Progenitor cell of endocrine pancreas (in vitro differentiated cells): ENCODE results near the gene MEF2A. TPM values are rescaled to one million over a fixed set of nuclear protein-coding genes. Genes with fewer than 3 reads are reported as not detected.

Experiments used
- DNase-seq: peaks from one replicate; pipeline ENCODE4 v3.0.0; 2021; ENCODE audit warnings: low spot score; ENCODE audit not compliant: unreplicated experiment
- H3K27ac Mint-ChIP-seq: 2 replicates; pipeline ENCODE4 v1.8.0; 2021; ENCODE audit warnings: mild to moderate bottlenecking, moderate library complexity, mixed read lengths
- H3K27me3 Mint-ChIP-seq: 2 replicates; pipeline ENCODE4 v1.8.0; 2021; ENCODE audit warnings: mixed read lengths
- H3K36me3 Mint-ChIP-seq: 2 replicates; pipeline ENCODE4 v1.8.0; 2022; ENCODE audit warnings: mixed read lengths; ENCODE audit not compliant: insufficient read depth
- H3K4me1 Mint-ChIP-seq: 2 replicates; pipeline ENCODE4 v1.8.0; 2021; ENCODE audit warnings: low read depth, mixed read lengths
- H3K4me3 Mint-ChIP-seq: 2 replicates; pipeline ENCODE4 v1.8.0; 2021; ENCODE audit warnings: low read depth, mild to moderate bottlenecking, moderate library complexity, mixed read lengths
- H3K9me3 Mint-ChIP-seq: 2 replicates; pipeline ENCODE4 v1.8.0; 2021; ENCODE audit warnings: low read depth, mixed read lengths
- CTCF ChIP-seq: fragments of 200-600 bp; sonication (generic); IDR thresholded peaks from one replicate; pipeline ENCODE4 v1.5.0; 2021; ENCODE audit warnings: antibody characterized with exemption, mild to moderate bottlenecking; ENCODE audit not compliant: unreplicated experiment
- total RNA-seq: library from RNA; stranded (reverse); gene quantifications from 2 replicates; pipeline ENCODE4 v1.2.1, GENCODE V29; 2021

MEF2A gene
- total RNA-seq, 1 donor from 2014 or later: 36.2 TPM

- Mint-ChIP-seq H3K27ac (no peak overlapping the region), H3K4me3 (no peak overlapping the region), H3K36me3 (peaks cover 72% of the 10 kb centered on the region), H3K9me3 (peaks cover 36% of the 10 kb centered on the region), H3K27me3 (no peaks in the 10 kb centered on the region), H3K4me1 (no peaks in the 10 kb centered on the region)
- DNase-seq: no peak
- no peak for TF ChIP-seq CTCF
These were observed 120.5 kb downstream of the MEF2A start for GRCh38 chr15:99686290-99686689.

- no peak for DNase-seq
- H3K9me3 Mint-ChIP-seq: peaks cover 3% of the 10 kb centered on the region
- peaks cover 37% of the 10 kb centered on the region for H3K36me3 Mint-ChIP-seq
- no peaks in the 10 kb centered on the region for H3K27me3 Mint-ChIP-seq
- TF ChIP-seq CTCF: no peak
- H3K4me3 Mint-ChIP-seq: no peak overlapping the region
- H3K27ac Mint-ChIP-seq: no peak overlapping the region
- H3K4me1 Mint-ChIP-seq: no peaks in the 10 kb centered on the region
These were observed 127.0 kb downstream of the MEF2A start for GRCh38 chr15:99692825-99693224.

- Mint-ChIP-seq H3K27ac (no peak overlapping the region), H3K4me1 (peaks cover under 1% of the 10 kb centered on the region), H3K4me3 (no peak overlapping the region), H3K9me3 (no peaks in the 10 kb centered on the region), H3K27me3 (no peaks in the 10 kb centered on the region), H3K36me3 (peaks cover 15% of the 10 kb centered on the region)
- no peak for DNase-seq
- no peak for TF ChIP-seq CTCF
These were observed 130.3 kb downstream of the MEF2A start for GRCh38 chr15:99696096-99696495.

GRCh38 chr15:99702895-99703602 lies 137.3 kb downstream of the MEF2A start:
- no peak for TF ChIP-seq CTCF
- Mint-ChIP-seq H3K4me1 (peaks cover 15% of the 10 kb centered on the region), H3K36me3 (peaks cover 3% of the 10 kb centered on the region), H3K9me3 (no peaks in the 10 kb centered on the region), H3K4me3 (no peak overlapping the region), H3K27me3 (no peaks in the 10 kb centered on the region), H3K27ac (peak overlapping the region; percentile 74)
- DNase-seq: no peak

GRCh38 chr15:99703603-99704443 lies 138.0 kb downstream of the MEF2A start:
- Mint-ChIP-seq H3K4me1 (peaks cover 15% of the 10 kb centered on the region), H3K27ac (peak overlapping the region; percentile 74), H3K9me3 (no peaks in the 10 kb centered on the region), H3K27me3 (no peaks in the 10 kb centered on the region), H3K4me3 (no peak overlapping the region), H3K36me3 (peaks cover 3% of the 10 kb centered on the region)
- DNase-seq: no peak
- TF ChIP-seq CTCF: peak; percentile 60
